ENCODE results near the gene FGFR2. TPM values are rescaled to one million over a fixed set of nuclear protein-coding genes. Genes with fewer than 3 reads are reported as not detected.

FGFR2 gene
- total RNA-seq, 1 experiment from 2014 or later, result 19.7 TPM

GRCh38 chr10:121610798-121611323 lies 12.6 kb upstream of the FGFR2 start:
- BruUV-seq (replicated peaks), result no TSS peak
- Histone ChIP-seq H3K4me3 (replicated peaks in 1 of 2; ENCODE audit: low read depth in 1 of 2, low read length in 2 of 2) (no peak overlapping the region), H3K36me3 (ENCODE audit: control insufficient read depth in 1 of 2, insufficient read depth in 2 of 2, low read length in 2 of 2) (no peaks in the 10 kb centered on the region), H3K9me2 (ENCODE audit: insufficient read depth) (no peaks in the 10 kb centered on the region), H2AFZ (ENCODE audit: low read depth, low read length, poor library complexity, severe bottlenecking) (no peak overlapping the region), H3K9me3 (ENCODE audit: control insufficient read depth in 1 of 2, insufficient read depth in 1 of 2, low read depth in 1 of 2, low read length in 2 of 2) (no peaks in the 10 kb centered on the region), H4K20me1 (ENCODE audit: insufficient read depth) (no peaks in the 10 kb centered on the region), H3K79me2 (ENCODE audit: insufficient read depth, low read length) (no peaks in the 10 kb centered on the region), H3K27me3 (ENCODE audit: insufficient read depth, low read length) (no peaks in the 10 kb centered on the region), H3K27ac (ENCODE audit: low read depth, low read length) (no peak overlapping the region), H3K4me2 (ENCODE audit: low read length) (no peak overlapping the region), H3K4me1 (ENCODE audit: control insufficient read depth in 1 of 2, insufficient read depth in 2 of 2, low read length in 2 of 2) (peaks cover 7 to 17% of the 10 kb centered on the region in 2 experiments; a peak in 3 of 4 replicates), H3K9ac (ENCODE audit: low read length) (no peak overlapping the region)
- intact Hi-C loops (cut with micrococcal nuclease), result loop anchor here (2.0 kb wide), 1 partner anchor 662 kb away; no protein-coding TSS in a partner anchor
- no peak for DNase-seq (ENCODE audit: low read depth, low spot score)
- POLR2A ChIA-PET, result no interaction called here
- CTCF ChIA-PET, result no interaction called here
- no peak for ATAC-seq
- RAD21 ChIA-PET (ENCODE audit: low non-redundant PET in 1 of 2, low total read pairs in 2 of 2, uncharacterized antibody in 2 of 2, unreplicated experiment in 2 of 2), result no interaction called here
- TF ChIP-seq, protein P1, sequence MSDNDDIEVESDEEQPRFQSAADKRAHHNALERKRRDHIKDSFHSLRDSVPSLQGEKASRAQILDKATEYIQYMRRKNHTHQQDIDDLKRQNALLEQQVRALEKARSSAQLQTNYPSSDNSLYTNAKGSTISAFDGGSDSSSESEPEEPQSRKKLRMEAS (IDR thresholded peaks at IDR 0.05), result no peak
- TF ChIP-seq, protein P2, sequence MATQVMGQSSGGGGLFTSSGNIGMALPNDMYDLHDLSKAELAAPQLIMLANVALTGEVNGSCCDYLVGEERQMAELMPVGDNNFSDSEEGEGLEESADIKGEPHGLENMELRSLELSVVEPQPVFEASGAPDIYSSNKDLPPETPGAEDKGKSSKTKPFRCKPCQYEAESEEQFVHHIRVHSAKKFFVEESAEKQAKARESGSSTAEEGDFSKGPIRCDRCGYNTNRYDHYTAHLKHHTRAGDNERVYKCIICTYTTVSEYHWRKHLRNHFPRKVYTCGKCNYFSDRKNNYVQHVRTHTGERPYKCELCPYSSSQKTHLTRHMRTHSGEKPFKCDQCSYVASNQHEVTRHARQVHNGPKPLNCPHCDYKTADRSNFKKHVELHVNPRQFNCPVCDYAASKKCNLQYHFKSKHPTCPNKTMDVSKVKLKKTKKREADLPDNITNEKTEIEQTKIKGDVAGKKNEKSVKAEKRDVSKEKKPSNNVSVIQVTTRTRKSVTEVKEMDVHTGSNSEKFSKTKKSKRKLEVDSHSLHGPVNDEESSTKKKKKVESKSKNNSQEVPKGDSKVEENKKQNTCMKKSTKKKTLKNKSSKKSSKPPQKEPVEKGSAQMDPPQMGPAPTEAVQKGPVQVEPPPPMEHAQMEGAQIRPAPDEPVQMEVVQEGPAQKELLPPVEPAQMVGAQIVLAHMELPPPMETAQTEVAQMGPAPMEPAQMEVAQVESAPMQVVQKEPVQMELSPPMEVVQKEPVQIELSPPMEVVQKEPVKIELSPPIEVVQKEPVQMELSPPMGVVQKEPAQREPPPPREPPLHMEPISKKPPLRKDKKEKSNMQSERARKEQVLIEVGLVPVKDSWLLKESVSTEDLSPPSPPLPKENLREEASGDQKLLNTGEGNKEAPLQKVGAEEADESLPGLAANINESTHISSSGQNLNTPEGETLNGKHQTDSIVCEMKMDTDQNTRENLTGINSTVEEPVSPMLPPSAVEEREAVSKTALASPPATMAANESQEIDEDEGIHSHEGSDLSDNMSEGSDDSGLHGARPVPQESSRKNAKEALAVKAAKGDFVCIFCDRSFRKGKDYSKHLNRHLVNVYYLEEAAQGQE (IDR thresholded peaks at IDR 0.05; ENCODE audit: low read depth), result no peak
- TF ChIP-seq ZFX (IDR thresholded peaks at IDR 0.05), result no peak
- no peak for TF ChIP-seq JUND (IDR thresholded peaks at IDR 0.05)
- TF ChIP-seq SRF (IDR thresholded peaks at IDR 0.05; ENCODE audit: low read depth), result no peak
- no peak for TF ChIP-seq CBX3 (IDR thresholded peaks at IDR 0.05; ENCODE audit: low read depth)
- TF ChIP-seq ZNF274 (IDR thresholded peaks at IDR 0.05; ENCODE audit: low read depth, low read length), result no peak
- TF ChIP-seq EZH2 (IDR thresholded peaks at IDR 0.05), result no peak
- TF ChIP-seq, protein P3, sequence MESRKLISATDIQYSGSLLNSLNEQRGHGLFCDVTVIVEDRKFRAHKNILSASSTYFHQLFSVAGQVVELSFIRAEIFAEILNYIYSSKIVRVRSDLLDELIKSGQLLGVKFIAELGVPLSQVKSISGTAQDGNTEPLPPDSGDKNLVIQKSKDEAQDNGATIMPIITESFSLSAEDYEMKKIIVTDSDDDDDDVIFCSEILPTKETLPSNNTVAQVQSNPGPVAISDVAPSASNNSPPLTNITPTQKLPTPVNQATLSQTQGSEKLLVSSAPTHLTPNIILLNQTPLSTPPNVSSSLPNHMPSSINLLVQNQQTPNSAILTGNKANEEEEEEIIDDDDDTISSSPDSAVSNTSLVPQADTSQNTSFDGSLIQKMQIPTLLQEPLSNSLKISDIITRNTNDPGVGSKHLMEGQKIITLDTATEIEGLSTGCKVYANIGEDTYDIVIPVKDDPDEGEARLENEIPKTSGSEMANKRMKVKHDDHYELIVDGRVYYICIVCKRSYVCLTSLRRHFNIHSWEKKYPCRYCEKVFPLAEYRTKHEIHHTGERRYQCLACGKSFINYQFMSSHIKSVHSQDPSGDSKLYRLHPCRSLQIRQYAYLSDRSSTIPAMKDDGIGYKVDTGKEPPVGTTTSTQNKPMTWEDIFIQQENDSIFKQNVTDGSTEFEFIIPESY (IDR thresholded peaks at IDR 0.05; ENCODE audit: extremely low read depth, insufficient replicate concordance, low read length), result no peak
- no peak for TF ChIP-seq SIN3A (IDR thresholded peaks at IDR 0.05; ENCODE audit: low read depth)
- TF ChIP-seq, protein P4, sequence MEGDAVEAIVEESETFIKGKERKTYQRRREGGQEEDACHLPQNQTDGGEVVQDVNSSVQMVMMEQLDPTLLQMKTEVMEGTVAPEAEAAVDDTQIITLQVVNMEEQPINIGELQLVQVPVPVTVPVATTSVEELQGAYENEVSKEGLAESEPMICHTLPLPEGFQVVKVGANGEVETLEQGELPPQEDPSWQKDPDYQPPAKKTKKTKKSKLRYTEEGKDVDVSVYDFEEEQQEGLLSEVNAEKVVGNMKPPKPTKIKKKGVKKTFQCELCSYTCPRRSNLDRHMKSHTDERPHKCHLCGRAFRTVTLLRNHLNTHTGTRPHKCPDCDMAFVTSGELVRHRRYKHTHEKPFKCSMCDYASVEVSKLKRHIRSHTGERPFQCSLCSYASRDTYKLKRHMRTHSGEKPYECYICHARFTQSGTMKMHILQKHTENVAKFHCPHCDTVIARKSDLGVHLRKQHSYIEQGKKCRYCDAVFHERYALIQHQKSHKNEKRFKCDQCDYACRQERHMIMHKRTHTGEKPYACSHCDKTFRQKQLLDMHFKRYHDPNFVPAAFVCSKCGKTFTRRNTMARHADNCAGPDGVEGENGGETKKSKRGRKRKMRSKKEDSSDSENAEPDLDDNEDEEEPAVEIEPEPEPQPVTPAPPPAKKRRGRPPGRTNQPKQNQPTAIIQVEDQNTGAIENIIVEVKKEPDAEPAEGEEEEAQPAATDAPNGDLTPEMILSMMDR (IDR thresholded peaks at IDR 0.05 in 2 of 3, conservative IDR thresholded peaks at IDR 0.05 in 1 of 3; ENCODE audit: borderline replicate concordance in 1 of 3, insufficient read depth in 1 of 3, low read depth in 2 of 3, low read length in 2 of 3), result no peak
- no peak for TF ChIP-seq ELF1 (IDR thresholded peaks at IDR 0.05; ENCODE audit: borderline replicate concordance, low read depth)
- TF ChIP-seq YY1 (IDR thresholded peaks at IDR 0.05; ENCODE audit: extremely low read depth, insufficient replicate concordance, low read depth, low read length), result no peak
- TF ChIP-seq TCF7L2 (IDR thresholded peaks at IDR 0.05; ENCODE audit: borderline replicate concordance, extremely low read depth, insufficient read depth, insufficient read length), result no peak
